Measurements from ENCODE around the gene ARID4B. TPM values are rescaled to one million over a fixed set of nuclear protein-coding genes. Genes with fewer than 3 reads are reported as not detected.
"Not testable (repeated sequence)": the region's sequence is repeated elsewhere in the genome, so short reads cannot be mapped to it uniquely, and the experiment has no call there.

Gene ARID4B
- total RNA-seq, 1 experiment from 2014 or later = 34.5 TPM

- DNase-seq (ENCODE audit: low spot score) = no peak
These were observed 167.5 kb downstream of the ARID4B start for GRCh38 chr1:235160383-235160956.

GRCh38 chr1:235159930-235160329, 168.0 kb downstream of the ARID4B start:
- DNase-seq (ENCODE audit: low spot score) = not testable (repeated sequence)

GRCh38 chr1:235159284-235159683, 168.7 kb downstream of the ARID4B start:
- DNase-seq (ENCODE audit: low spot score) = not testable (repeated sequence)

- no peak for DNase-seq (ENCODE audit: low spot score)
These were observed 169.3 kb downstream of the ARID4B start for GRCh38 chr1:235158680-235159079.

GRCh38 chr1:235157150-235157549, 170.8 kb downstream of the ARID4B start:
- DNase-seq (ENCODE audit: low spot score) = no peak

- no peak for DNase-seq (ENCODE audit: low spot score)
These were observed 171.2 kb downstream of the ARID4B start for GRCh38 chr1:235156740-235157139.

- DNase-seq (ENCODE audit: low spot score) = peak; percentile 13
These were observed 171.7 kb downstream of the ARID4B start for GRCh38 chr1:235156265-235156664.

GRCh38 chr1:235152235-235152634, 175.7 kb downstream of the ARID4B start:
- no peak for DNase-seq (ENCODE audit: low spot score)

- DNase-seq (ENCODE audit: low spot score) = no peak
These were observed 176.9 kb downstream of the ARID4B start for GRCh38 chr1:235151033-235151432.

GRCh38 chr1:235149824-235150223, 178.2 kb downstream of the ARID4B start:
- DNase-seq (ENCODE audit: low spot score) = no peak

GRCh38 chr1:235147269-235147668, 180.7 kb downstream of the ARID4B start:
- no peak for DNase-seq (ENCODE audit: low spot score)

GRCh38 chr1:235145639-235146038, 182.3 kb downstream of the ARID4B start:
- no peak for DNase-seq (ENCODE audit: low spot score)

- DNase-seq (ENCODE audit: low spot score) = no peak
These were observed 185.0 kb downstream of the ARID4B start for GRCh38 chr1:235142991-235143390.

- no peak for DNase-seq (ENCODE audit: low spot score)
These were observed 188.7 kb downstream of the ARID4B start for GRCh38 chr1:235139315-235139714.

- DNase-seq (ENCODE audit: low spot score) = no peak
These were observed 189.2 kb downstream of the ARID4B start for GRCh38 chr1:235138821-235139220.

- DNase-seq (ENCODE audit: low spot score) = no peak
These were observed 191.9 kb downstream of the ARID4B start for GRCh38 chr1:235136111-235136510.

- no peak for DNase-seq (ENCODE audit: low spot score)
These were observed 193.8 kb downstream of the ARID4B start for GRCh38 chr1:235134171-235134570.

GRCh38 chr1:235133086-235133485, 194.9 kb downstream of the ARID4B start:
- no peak for DNase-seq (ENCODE audit: low spot score)

- no peak for DNase-seq (ENCODE audit: low spot score)
These were observed 196.0 kb downstream of the ARID4B start for GRCh38 chr1:235131961-235132360.

GRCh38 chr1:235130766-235131270, 197.2 kb downstream of the ARID4B start:
- DNase-seq (ENCODE audit: low spot score) = no peak

- no peak for DNase-seq (ENCODE audit: low spot score)
These were observed 198.0 kb downstream of the ARID4B start for GRCh38 chr1:235129774-235130570.

- peak; percentile 99 for DNase-seq (ENCODE audit: low spot score)
These were observed 199.3 kb downstream of the ARID4B start, which contains the start of gene TOMM20 for GRCh38 chr1:235128456-235129328. TOMM20 (minus strand) TSS chr1:235128837; CDS start chr1:235128715, 122 bp downstream.

All from HT-29 (cell line).